Ishikawa (cell line): ENCODE results near the gene CT45A10.

Source experiments
- EGR1 ChIP-seq: IDR thresholded peaks from 2 replicates; pipeline ENCODE4 v1.6.1; 2012
- EP300 ChIP-seq: IDR thresholded peaks from 2 replicates; pipeline ENCODE4 v1.6.1; 2012; ENCODE audit warnings: borderline replicate concordance
- NFIC ChIP-seq: IDR thresholded peaks from 2 replicates; pipeline ENCODE4 v1.6.1; 2012
- RAD21 ChIP-seq: IDR thresholded peaks from 2 replicates; pipeline ENCODE4 v1.6.1; 2012; ENCODE audit warnings: low read depth
- TAF1 ChIP-seq: IDR thresholded peaks from 2 replicates; pipeline ENCODE4 v1.6.1; 2012; ENCODE audit warnings: low read depth, mild to moderate bottlenecking
- TEAD4 ChIP-seq: IDR thresholded peaks from 2 replicates; pipeline ENCODE4 v1.6.1; 2012
- YY1 ChIP-seq: IDR thresholded peaks from 2 replicates; pipeline ENCODE4 v1.6.1; 2012; ENCODE audit warnings: low read depth
- TF ChIP-seq, protein P1 (sequence below): IDR thresholded peaks from 2 replicates; pipeline ENCODE4 v1.6.1; 2012
- TF ChIP-seq, protein P2 (sequence below): IDR thresholded peaks from 2 replicates; pipeline ENCODE4 v1.6.1; 2012; ENCODE audit warnings: low read depth, mild to moderate bottlenecking
- TF ChIP-seq, protein P3 (sequence below): IDR thresholded peaks from 2 replicates; pipeline ENCODE4 v1.6.1; 2012

DNA sequence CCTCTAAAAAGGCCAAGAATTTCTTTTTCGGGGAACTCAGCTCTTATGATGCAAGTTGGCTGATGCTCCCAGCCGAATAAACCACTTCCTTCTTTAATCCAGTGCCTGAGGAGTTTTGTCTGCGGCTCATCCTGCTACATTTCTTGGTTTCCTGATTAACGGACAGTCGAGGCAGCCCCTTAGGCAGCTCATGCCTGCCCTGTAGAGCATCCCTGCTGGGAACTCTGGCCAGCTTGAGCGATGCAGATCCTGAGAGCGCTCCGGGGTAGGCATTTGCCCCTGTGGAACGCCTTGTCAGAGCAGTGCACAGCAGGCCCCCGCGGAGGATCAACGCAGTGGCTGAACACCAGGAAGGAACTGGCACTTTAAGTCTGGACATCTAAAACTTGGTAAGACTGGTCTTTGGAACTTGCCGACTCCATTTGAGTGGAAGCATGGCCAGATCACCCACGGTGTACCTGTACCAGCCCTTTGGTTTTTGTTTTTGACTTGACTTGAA, 3.1 kb downstream of the CT45A10 start:
- TF ChIP-seq TAF1 = no peak
- no peak for TF ChIP-seq TEAD4
- TF ChIP-seq EP300 = no peak
- TF ChIP-seq YY1 = no peak
- no peak for TF ChIP-seq EGR1
- TF ChIP-seq, protein P1, sequence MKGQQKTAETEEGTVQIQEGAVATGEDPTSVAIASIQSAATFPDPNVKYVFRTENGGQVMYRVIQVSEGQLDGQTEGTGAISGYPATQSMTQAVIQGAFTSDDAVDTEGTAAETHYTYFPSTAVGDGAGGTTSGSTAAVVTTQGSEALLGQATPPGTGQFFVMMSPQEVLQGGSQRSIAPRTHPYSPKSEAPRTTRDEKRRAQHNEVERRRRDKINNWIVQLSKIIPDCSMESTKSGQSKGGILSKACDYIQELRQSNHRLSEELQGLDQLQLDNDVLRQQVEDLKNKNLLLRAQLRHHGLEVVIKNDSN = no peak
- no peak for TF ChIP-seq RAD21
- TF ChIP-seq, protein P2, sequence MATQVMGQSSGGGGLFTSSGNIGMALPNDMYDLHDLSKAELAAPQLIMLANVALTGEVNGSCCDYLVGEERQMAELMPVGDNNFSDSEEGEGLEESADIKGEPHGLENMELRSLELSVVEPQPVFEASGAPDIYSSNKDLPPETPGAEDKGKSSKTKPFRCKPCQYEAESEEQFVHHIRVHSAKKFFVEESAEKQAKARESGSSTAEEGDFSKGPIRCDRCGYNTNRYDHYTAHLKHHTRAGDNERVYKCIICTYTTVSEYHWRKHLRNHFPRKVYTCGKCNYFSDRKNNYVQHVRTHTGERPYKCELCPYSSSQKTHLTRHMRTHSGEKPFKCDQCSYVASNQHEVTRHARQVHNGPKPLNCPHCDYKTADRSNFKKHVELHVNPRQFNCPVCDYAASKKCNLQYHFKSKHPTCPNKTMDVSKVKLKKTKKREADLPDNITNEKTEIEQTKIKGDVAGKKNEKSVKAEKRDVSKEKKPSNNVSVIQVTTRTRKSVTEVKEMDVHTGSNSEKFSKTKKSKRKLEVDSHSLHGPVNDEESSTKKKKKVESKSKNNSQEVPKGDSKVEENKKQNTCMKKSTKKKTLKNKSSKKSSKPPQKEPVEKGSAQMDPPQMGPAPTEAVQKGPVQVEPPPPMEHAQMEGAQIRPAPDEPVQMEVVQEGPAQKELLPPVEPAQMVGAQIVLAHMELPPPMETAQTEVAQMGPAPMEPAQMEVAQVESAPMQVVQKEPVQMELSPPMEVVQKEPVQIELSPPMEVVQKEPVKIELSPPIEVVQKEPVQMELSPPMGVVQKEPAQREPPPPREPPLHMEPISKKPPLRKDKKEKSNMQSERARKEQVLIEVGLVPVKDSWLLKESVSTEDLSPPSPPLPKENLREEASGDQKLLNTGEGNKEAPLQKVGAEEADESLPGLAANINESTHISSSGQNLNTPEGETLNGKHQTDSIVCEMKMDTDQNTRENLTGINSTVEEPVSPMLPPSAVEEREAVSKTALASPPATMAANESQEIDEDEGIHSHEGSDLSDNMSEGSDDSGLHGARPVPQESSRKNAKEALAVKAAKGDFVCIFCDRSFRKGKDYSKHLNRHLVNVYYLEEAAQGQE = no peak
- TF ChIP-seq NFIC = no peak
- TF ChIP-seq, protein P3, sequence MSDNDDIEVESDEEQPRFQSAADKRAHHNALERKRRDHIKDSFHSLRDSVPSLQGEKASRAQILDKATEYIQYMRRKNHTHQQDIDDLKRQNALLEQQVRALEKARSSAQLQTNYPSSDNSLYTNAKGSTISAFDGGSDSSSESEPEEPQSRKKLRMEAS = no peak
